Middle frontal gyrus (tissue), 1 donor: ENCODE measurements around the gene UNC5A.

Experiments used
- DNase-seq: peaks from one replicate; pipeline ENCODE4 v3.0.0-alpha.2; 2015; ENCODE audit warnings: low spot score; ENCODE audit errors: extremely low spot score

UNC5A gene

DNA sequence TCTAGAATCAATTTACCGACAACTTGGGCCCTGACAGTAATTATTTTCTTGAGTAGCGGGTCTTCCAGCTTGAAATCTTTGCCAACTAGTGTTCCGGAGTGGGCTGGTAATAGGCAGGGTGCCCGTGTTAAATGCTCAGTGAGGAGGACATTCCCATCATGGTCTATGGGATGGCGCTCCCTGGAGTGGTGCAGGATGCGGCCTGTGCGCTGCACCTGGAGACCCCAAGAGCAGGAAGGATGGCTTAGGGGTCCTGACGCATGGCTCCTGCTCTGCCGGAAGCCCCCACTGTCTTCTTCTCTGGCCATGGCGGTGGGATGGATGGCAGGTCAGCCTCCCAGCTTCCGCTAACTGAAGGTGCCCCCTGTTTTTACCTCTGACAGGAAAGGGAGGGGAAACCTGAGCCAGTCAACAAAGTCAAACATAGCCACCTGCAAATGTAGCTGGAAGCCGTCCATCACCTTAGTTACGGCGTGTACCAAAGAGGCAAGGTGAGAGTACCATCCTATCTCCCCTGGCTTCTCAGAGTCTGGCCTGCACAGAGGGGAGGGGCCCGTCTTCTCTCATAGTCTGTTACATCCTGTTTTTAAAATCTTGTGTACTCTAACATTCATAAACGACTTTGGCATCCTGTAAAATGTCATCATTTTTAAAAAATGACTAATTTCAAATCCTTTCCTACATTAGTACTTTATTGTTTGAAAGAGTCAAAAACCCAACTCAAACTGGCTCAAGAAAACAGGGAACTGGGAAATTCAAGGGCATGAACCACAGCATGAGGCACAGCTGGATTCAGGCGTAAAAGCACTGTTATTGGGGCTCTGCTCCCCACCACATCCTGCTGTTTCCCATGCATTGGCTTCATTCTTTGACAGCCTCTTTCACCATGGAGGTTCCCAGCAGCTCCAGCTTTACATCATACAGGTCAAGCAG, 28.5 kb upstream of the UNC5A start:
- no peak for DNase-seq

DNA sequence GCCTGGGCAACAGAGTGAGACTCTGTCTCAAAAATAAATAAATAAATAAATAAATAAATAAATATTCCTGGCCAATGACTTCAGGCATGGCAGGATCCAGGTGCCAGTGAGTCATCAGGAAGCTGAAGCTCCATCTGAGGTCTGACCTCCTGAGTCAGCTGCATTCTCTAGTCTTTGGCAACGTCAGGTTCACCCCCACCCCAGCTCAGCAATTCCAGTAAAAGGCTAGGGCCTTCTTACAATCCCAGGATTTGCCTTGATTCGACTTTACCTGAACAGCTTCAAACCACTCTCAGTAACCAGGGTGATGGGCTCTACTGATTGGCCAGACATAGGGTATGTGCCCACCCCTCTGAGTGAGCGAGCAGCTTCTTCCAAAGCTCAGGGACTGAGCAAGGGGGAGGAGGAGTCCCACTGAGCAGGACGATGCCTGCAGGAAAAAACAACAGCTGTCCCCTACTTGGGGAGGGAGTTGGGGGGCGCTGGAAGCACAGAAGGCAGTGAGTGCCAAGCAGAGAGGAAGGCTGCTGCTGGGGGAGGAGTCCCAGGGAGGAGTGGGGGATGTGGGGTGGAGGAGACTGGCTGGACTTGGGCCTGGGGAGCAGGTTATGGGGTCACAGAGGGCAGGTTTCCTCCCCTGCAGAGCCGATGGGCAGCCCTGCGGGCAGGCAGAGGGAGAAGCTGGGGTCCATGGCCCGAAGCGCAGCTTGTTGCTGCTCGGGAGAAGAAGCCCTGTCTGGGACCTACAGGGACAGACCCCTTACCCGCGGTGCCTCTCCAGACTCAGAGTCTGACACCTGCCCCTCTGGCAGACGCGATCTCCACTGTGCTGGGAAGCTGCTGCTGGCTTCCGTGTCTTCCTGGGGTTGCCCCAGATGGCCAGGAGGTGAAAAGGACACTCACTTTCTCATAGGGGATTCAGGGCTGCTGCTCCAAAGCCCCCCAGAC, 25.9 kb upstream of the UNC5A start:
- DNase-seq = no peak

DNA sequence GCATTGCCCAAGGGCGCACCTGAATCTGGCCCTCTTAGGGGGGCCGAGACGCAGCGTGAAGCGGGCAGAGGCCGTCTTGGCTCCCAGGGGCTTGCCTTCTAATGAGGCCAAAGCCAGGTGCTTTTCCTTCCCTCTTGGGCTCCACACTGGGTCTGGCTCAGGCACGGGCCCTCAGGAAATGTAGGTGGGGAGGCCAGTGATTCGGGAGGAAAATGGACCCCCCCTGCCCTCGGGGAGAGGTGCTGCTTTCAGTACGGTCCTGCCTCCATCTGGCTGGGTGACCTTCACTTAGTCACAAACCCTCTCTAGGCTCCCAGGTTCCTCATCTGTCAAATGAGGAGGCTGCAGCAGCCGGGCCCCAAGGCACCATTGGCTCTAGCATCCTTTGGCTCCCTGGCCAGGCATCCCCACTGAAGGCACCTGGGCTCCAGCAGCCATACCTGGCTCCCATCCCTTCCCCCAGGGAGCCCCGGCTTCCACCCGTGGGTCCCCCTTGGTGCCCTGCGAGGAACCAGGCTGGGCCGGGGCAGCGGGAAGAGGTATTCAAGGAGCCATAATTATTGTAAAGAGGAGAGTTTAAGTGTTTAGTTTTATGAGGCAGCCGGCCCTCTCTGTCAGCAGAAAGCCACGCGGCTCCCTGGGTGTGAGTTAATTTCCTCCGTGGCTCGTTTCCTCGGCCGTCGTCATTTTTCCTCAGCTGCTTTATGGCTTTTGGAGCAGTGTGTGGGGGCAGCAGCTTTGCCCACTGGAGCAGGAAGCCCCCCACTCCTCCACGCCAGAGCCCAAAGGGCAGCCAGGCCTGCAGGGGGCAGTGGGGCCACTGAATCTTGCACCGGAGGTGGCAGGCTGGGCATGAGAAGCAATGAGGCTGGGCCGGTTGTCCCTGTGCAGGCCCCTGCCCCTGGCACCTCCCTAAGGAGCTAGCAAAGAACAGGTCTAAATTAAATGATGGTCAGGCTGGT, 24.9 kb upstream of the UNC5A start:
- no peak for DNase-seq

DNA sequence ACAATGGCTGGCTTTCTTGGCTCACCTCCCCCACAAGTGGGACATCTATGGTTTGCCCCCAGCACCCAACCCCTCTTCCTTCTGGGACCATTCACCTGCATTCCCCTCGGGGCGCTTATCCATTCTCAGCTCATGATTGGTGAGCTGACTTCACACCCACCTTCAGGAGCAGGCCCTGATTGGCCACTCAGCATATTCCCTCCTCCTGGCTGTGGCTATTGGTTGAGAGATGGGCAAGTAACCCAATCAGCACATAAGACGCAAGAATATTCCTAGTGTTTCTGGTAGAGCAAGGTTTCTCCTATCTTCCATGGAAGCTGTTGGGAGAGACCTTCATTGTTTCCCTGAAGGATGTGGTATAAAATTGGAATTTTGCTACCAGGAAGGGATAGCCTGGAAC, 22.7 kb upstream of the UNC5A start:
- no peak for DNase-seq

GRCh38 chr5:176788091-176788490, 22.3 kb upstream of the UNC5A start:
- DNase-seq = no peak

DNA sequence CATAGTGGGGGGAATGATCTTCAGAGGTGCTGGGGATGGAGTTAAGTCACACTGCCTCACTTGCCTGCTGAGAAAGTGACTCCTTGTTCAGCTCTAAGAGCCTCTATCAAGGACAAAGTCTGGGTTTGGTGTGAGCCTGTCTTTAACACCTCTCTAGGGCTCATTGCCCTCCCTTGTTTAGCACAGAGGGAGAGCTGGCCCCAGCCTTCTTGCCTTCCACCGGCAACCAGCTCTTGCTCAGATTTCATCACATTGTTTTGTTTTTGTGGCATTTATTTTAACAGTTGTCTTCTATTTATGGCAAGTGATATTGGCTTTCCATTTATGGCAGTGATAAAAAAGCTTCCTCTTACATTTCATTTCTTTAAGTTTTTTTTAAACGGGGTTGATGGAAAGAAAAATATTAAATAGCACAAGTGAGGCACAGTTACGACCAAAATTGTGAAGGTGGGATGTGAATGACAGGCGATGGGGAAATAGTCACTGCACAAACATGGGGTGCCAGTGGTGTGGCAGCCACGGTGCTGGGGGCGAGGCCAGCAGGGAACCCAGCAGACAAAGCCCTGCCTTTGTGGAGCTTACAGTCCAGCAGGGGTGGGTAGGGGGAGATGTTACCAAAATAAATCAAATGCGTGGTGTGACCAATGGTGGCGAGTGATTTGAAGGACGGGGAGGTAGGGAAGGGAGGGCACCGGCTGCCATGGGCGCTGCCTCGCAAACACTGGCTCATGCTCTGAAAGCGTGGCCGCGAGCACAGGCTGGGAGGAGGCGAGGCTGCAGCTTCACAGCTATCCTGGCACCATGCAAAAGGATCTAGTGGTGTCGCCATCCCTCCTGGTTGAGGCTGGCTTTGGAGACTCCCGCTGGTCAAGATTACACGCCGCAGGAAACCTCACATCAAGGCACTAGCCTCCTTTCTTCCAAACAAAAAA, 21.2 kb upstream of the UNC5A start:
- DNase-seq = no peak

GRCh38 chr5:176789873-176790615, 20.3 kb upstream of the UNC5A start:
- no peak for DNase-seq

- DNase-seq = no peak
Measured at GRCh38 chr5:176790941-176791340, 19.4 kb upstream of the UNC5A start.

- DNase-seq = no peak
Measured at GRCh38 chr5:176792655-176793342, 17.6 kb upstream of the UNC5A start.

DNA sequence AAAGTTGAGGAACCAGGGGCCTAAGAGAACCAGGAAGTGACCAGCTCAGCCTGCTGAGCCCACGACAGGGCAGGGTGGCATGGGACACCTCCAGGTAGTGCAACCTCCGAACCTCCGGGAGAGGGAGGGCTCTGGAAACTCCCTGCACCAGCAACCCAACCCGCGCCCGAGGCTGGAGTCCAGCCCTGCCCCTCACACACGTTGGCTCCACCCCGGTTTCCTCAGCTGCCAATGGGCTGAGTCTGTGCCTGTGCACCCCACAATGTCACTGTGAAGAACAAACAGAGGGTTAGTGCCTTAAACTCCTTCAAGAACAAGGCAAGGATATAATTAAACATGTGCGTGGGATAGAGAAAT, 17.0 kb upstream of the UNC5A start:
- DNase-seq = no peak

DNA sequence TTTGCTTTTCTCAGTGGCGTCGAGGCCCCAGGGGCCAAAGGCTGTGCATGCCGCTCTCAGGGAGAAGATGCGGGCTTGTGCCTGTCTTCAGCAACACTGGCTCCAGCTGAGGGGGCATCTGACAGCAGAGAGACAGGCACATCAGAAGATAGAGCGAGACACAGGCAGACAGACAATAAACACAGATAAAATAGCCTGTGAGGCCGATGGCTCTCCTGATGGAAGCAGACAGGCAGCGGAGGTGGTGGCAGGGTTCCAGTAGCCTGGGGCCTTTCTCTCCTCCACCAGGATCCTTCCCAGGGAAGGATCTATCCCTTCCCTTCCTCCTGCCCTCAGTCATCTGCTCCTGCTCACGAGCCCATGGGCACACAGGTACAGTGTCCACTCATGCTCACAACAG, 16.6 kb upstream of the UNC5A start:
- no peak for DNase-seq

DNA sequence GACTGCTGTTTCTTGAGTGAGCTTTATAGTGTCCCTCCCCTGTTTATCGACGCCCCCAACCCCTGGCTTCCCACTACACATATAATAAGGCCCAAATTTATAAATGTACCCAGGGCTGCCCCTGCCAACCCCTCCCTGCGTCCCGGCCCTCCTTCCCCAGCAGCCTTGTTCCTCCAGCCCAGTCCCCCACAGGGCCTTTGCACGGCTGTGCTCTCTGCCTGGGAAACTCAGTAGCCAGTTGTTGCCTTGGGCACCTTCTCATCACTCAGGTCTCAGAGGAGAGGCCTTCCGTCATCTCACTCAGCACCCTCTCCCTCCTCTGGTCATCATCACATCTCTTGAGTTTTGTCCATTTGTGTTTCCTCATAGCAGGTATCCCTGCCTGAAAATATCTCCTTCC, 15.8 kb upstream of the UNC5A start:
- no peak for DNase-seq

DNA sequence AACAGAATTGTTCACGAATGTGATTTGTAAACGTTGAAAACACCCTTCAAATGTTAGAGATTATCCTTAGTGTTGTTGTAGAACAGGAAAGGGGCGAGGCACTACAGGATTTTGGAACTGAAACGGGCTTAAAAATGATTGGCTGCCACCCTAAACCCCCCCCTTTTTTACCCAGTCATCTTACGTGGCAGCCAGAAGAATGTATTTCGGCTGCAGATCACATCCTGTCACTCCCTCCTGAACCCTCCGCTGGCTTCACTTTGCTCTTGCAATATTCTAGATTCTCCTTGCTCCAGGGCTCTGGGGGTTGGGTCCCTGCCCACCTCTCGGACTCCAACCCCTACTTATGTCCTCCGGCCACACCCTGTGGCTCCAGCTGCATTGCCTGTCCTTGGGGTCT, 13.9 kb upstream of the UNC5A start:
- no peak for DNase-seq

GRCh38 chr5:176796970-176797369, 13.4 kb upstream of the UNC5A start:
- no peak for DNase-seq

DNA sequence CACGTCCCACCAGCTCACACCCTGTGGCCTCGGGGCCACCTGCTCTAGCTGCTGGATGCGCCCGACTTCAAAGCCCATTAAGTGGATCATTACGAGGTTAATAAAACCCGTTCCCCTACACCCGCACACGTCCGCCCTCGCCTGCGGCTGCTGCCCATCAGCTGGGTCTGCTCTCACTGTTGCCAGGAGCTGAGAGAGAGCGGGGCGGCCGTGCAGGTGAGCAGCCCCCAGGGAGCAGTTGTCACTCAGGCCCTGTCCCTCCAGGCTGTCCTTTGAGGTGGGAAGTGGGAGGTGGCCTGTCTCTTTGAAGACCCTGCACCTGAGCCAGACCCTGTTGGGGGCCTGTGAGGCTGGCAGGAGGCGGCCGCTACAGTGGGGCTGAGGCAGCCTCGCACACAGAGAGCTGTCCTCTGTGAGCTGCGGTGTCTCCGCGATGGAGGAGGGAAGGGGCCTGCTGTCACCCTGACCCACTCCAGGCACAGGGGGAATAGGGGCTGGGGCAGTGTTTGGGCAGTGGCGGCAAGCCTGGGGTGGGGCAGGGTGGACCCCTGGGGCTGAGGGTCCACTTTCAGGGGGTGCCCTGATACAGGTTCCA, 12.8 kb upstream of the UNC5A start:
- no peak for DNase-seq

DNA sequence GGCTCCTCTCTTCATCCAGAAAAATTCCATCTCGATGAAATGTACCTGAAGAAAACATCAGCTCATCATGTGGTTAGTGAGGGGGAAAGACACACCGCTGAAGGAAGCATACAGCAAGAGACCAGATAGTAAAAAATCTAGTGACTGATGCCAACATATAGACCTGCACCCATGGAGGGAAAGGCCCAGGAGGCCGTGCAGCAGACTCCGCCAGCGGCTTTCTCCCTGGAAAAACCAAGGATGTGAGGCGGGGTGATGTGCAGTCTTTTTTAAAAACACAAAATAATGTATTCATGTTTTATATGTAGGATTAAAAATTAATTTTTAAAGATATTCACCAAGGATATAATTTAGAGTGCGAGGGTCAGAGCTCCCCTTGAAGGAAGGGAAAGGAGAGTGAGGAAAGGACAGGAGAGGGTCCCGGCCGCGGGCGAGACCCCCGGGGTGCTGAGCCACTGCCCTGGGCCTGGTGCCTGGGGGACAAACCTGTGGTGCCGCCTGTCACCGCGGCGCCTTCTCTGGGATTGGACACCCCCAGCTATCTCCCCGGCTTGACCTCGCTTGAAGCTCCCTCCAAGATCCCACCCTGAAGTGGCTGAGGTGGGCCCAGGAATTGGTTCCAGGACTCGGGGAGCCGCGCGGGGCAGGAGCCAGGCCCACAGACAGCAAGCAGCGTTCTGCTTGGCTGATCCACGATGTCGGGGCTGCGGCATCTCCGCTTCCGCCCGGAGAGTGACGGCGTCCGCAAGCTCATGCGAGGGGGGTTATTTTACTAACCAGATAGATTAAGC, 12.1 kb upstream of the UNC5A start:
- DNase-seq = no peak

GRCh38 chr5:176798949-176799348, 11.4 kb upstream of the UNC5A start:
- DNase-seq = no peak

- no peak for DNase-seq
Measured at GRCh38 chr5:176799488-176799887, 10.9 kb upstream of the UNC5A start.
